ENCODE results near the gene CNP.

The CNP gene

GRCh38 chr17:41959030-41959335 is 7.6 kb upstream of the CNP start:
- TF ChIP-seq CTCF (IDR thresholded peaks at IDR 0.05; ENCODE audit: insufficient read depth, low read depth, low read length, missing control alignments): no peak
- no peak for DNase-seq (ENCODE audit: low read depth)
- no peak overlapping the region for H3K4me3 ChIP-seq (ENCODE audit: low read length)

DNA sequence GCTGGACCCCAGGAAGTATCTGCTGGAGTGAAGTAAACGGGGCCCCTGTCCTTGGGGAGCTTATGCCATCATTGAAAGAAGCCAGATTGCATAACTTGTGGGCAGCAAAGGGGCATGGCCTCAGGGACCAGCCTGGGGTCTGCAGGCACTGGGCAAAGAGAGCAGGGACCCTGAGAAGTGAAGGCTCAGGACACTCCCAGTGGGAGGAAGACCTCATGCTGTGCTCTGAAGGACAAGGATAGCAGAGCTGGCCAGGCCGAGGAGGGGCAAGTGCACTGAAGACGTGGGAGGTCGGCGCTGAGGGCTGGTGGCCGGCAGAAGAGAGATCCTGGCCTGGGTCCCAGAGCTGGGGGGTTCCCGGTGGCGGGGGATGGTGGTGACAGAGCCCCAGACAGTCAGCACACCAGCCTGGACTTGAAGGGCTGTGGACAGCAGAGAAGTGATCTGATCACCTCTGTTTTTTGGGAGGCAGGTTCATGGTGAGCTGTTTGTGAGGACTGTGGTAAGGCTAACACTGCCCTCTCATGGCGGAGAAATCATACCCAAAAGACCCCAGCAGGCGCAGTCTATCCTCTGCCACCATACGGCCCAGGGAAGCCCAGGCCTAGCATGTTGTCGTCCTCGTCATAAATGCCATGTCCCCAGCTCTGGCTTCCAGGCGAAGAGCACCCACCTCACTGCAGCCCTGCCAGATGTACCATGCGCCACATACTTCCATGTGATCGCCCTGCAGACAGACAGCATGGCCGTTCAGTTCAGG is 7.1 kb upstream of the CNP start:
- DNase-seq (ENCODE audit: low read depth): peak; percentile 59
- no peak overlapping the region for H3K4me3 ChIP-seq (ENCODE audit: low read length)
- TF ChIP-seq CTCF (IDR thresholded peaks at IDR 0.05; ENCODE audit: insufficient read depth, low read depth, low read length, missing control alignments): peak; percentile 42

- no peak overlapping the region for H3K4me3 ChIP-seq (ENCODE audit: low read length)
- no peak for TF ChIP-seq CTCF (IDR thresholded peaks at IDR 0.05; ENCODE audit: insufficient read depth, low read depth, low read length, missing control alignments)
- DNase-seq (ENCODE audit: low read depth): no peak
Measured at GRCh38 chr17:41962111-41962510, 4.5 kb upstream of the CNP start.

GRCh38 chr17:41962768-41963434 is 3.7 kb upstream of the CNP start:
- no peak overlapping the region for H3K4me3 ChIP-seq (ENCODE audit: low read length)
- DNase-seq (ENCODE audit: low read depth): peak; percentile 65
- TF ChIP-seq CTCF (IDR thresholded peaks at IDR 0.05; ENCODE audit: insufficient read depth, low read depth, low read length, missing control alignments): peak; percentile 92

- DNase-seq (ENCODE audit: low read depth): peak; percentile 98
- peak overlapping the region; percentile 83 for H3K4me3 ChIP-seq (ENCODE audit: low read length)
- TF ChIP-seq CTCF (IDR thresholded peaks at IDR 0.05; ENCODE audit: insufficient read depth, low read depth, low read length, missing control alignments): no peak
Measured at GRCh38 chr17:41965694-41966462, 717 bp upstream of the CNP start.

- H3K4me3 ChIP-seq (ENCODE audit: low read length): peak overlapping the region; percentile 83
- peak; percentile 34 for DNase-seq (ENCODE audit: low read depth)
- no peak for TF ChIP-seq CTCF (IDR thresholded peaks at IDR 0.05; ENCODE audit: insufficient read depth, low read depth, low read length, missing control alignments)
Measured at GRCh38 chr17:41967141-41967920, 736 bp downstream of the CNP start.

All from epithelial cell of esophagus (primary cell).